ENCODE measurements around the gene SPPL2C. TPM values are rescaled to one million over a fixed set of nuclear protein-coding genes. Genes with fewer than 3 reads are reported as not detected.

Gene SPPL2C
- total RNA-seq, 1 experiment from 2014 or later = not detected

DNA sequence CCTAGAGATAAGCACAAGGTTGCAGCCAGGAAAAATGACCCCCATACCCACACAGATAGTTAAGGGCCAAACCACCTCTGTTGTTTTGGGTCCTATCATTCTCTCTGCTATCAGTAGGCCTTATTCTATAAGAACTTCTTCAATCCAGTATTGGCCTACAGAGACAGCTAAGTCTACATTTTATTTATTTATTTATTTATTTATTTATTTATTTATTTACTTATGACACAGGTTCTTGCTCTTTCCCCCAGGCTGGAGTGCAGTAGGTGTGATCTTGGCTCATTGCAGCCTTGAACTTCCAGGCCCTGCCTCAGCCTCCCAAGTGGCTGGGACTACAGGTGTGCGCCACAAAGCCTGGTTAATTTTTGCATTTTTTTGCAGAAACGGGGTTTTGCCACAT is 42.2 kb downstream of the SPPL2C start:
- ChIA-PET CTCF (no interaction called here), POLR2A (ENCODE audit: low non-redundant PET) (no interaction called here)
- Histone ChIP-seq H3K9me3 (ENCODE audit: low read depth, low read length, poor library complexity, severe bottlenecking) (no peaks in the 10 kb centered on the region), H3K27me3 (replicated peaks; ENCODE audit: insufficient read depth, low read depth, low read length, poor library complexity) (no peaks in the 10 kb centered on the region), H3K4me1 (ENCODE audit: insufficient read depth, low read length, poor library complexity, severe bottlenecking) (no peaks in the 10 kb centered on the region), H3K36me3 (ENCODE audit: insufficient read depth, low read length, poor library complexity, severe bottlenecking) (no peaks in the 10 kb centered on the region), H3K27ac (ENCODE audit: low read depth, low read length, poor library complexity, severe bottlenecking) (no peak overlapping the region), H3K4me3 (ENCODE audit: low read depth, low read length, poor library complexity, severe bottlenecking) (no peak overlapping the region)
- intact Hi-C loops (cut with micrococcal nuclease; ENCODE audit: unreplicated experiment) = no loop called here
- TF ChIP-seq CTCF (conservative IDR thresholded peaks at IDR 0.05; ENCODE audit: low read depth, low read length) (no peak), EZH2 (IDR thresholded peaks at IDR 0.05; ENCODE audit: borderline replicate concordance, low read depth, low read length, poor library complexity, severe bottlenecking) (no peak)
- no TSS peak for BruUV-seq (replicated peaks)
- DNase-seq (ENCODE audit: low spot score) = no peak

DNA sequence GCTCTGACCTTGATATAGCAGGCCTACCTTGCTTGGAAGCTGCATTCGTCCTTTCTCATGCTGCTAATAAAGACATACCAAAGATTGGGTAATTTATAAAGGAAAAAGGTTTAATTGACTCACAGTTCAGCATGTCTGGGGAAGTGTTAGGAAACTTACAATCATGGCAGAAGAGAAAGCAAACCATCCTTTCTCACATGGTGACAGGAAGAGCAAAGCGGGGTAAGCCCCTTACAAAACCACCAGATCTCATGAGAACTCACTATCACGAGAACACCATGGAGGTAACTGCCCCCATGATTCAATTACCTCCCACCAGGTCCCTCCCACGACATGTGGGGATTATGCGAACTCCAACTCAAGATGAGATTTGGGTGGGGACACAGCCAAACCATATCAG is 43.7 kb downstream of the SPPL2C start:
- no peak for DNase-seq (ENCODE audit: low spot score)
- POLR2A ChIA-PET (ENCODE audit: low non-redundant PET) = no interaction called here
- intact Hi-C loops (cut with micrococcal nuclease; ENCODE audit: unreplicated experiment) = no loop called here
- no peak overlapping the region for H3K4me3 ChIP-seq (ENCODE audit: low read depth, low read length, poor library complexity, severe bottlenecking)
- TF ChIP-seq CTCF (conservative IDR thresholded peaks at IDR 0.05; ENCODE audit: low read depth, low read length) (no peak), EZH2 (IDR thresholded peaks at IDR 0.05; ENCODE audit: borderline replicate concordance, low read depth, low read length, poor library complexity, severe bottlenecking) (no peak)
- H3K27ac ChIP-seq (ENCODE audit: low read depth, low read length, poor library complexity, severe bottlenecking) = no peak overlapping the region
- H3K36me3 ChIP-seq (ENCODE audit: insufficient read depth, low read length, poor library complexity, severe bottlenecking) = no peaks in the 10 kb centered on the region
- H3K9me3 ChIP-seq (ENCODE audit: low read depth, low read length, poor library complexity, severe bottlenecking) = no peaks in the 10 kb centered on the region
- CTCF ChIA-PET = no interaction called here
- no TSS peak for BruUV-seq (replicated peaks)
- H3K27me3 ChIP-seq (replicated peaks; ENCODE audit: insufficient read depth, low read depth, low read length, poor library complexity) = no peaks in the 10 kb centered on the region
- no peaks in the 10 kb centered on the region for H3K4me1 ChIP-seq (ENCODE audit: insufficient read depth, low read length, poor library complexity, severe bottlenecking)

GRCh38 chr17:45889579-45889978 is 44.9 kb downstream of the SPPL2C start:
- ChIA-PET POLR2A (ENCODE audit: low non-redundant PET) (no interaction called here), CTCF (no interaction called here)
- Histone ChIP-seq H3K4me1 (ENCODE audit: insufficient read depth, low read length, poor library complexity, severe bottlenecking) (no peaks in the 10 kb centered on the region), H3K4me3 (ENCODE audit: low read depth, low read length, poor library complexity, severe bottlenecking) (no peak overlapping the region), H3K27me3 (replicated peaks; ENCODE audit: insufficient read depth, low read depth, low read length, poor library complexity) (no peaks in the 10 kb centered on the region), H3K9me3 (ENCODE audit: low read depth, low read length, poor library complexity, severe bottlenecking) (no peaks in the 10 kb centered on the region), H3K27ac (ENCODE audit: low read depth, low read length, poor library complexity, severe bottlenecking) (no peak overlapping the region), H3K36me3 (ENCODE audit: insufficient read depth, low read length, poor library complexity, severe bottlenecking) (no peaks in the 10 kb centered on the region)
- intact Hi-C loops (cut with micrococcal nuclease; ENCODE audit: unreplicated experiment) = no loop called here
- TF ChIP-seq EZH2 (IDR thresholded peaks at IDR 0.05; ENCODE audit: borderline replicate concordance, low read depth, low read length, poor library complexity, severe bottlenecking) = no peak
- TF ChIP-seq CTCF (conservative IDR thresholded peaks at IDR 0.05; ENCODE audit: low read depth, low read length) = no peak
- DNase-seq (ENCODE audit: low spot score) = no peak
- no TSS peak for BruUV-seq (replicated peaks)
